Measurements from ENCODE around the gene CDA. TPM values are rescaled to one million over a fixed set of nuclear protein-coding genes. Genes with fewer than 3 reads are reported as not detected.

CDA gene
- total RNA-seq, 1 experiment from 2014 or later: 6.5 TPM

GRCh38 chr1:20546637-20547036, 42.3 kb upstream of the CDA start:
- no peak overlapping the region for H4K5ac ChIP-seq (ENCODE audit: insufficient read length, low read depth, low read length)
- no peak overlapping the region for H3K23ac ChIP-seq (ENCODE audit: insufficient read length, low read depth, low read length)

More at GRCh38 chr1:20546637-20547036, 42.3 kb upstream of the CDA start:
- Mint-ChIP-seq H3K27ac (no peak overlapping the region), H3K27me3 (ENCODE audit: low read depth) (peaks cover 95% of the 10 kb centered on the region), H3K9me3 (no peaks in the 10 kb centered on the region), H3K4me1 (no peaks in the 10 kb centered on the region; a peak in 1 of 4 replicates), H3K36me3 (ENCODE audit: insufficient read depth in 1 of 3, low read depth in 3 of 3) (no peaks in the 10 kb centered on the region), H3K4me3 (no peak overlapping the region)
- Histone ChIP-seq H3K4me1 (ENCODE audit: insufficient read depth, low read length) (no peaks in the 10 kb centered on the region), H4K8ac (replicated peaks; ENCODE audit: insufficient read length, low read depth, low read length) (no peak overlapping the region), H2AK5ac (ENCODE audit: insufficient read length, low read length) (no peak overlapping the region), H3K14ac (ENCODE audit: insufficient read depth, low read length) (no peak overlapping the region), H2BK5ac (ENCODE audit: insufficient read length, low read length) (no peak overlapping the region), H2BK120ac (ENCODE audit: low read depth, low read length, poor library complexity, severe bottlenecking) (no peak overlapping the region), H3K9me3 (ENCODE audit: control insufficient read depth, low read depth, low read length) (no peaks in the 10 kb centered on the region), H3K4ac (ENCODE audit: low read depth, low read length) (no peak overlapping the region), H3K9ac (ENCODE audit: extremely low read depth, insufficient read length, low read length) (no peak overlapping the region), H3K27ac (ENCODE audit: insufficient read length, low read depth, low read length) (no peak overlapping the region), H3K4me2 (ENCODE audit: insufficient read depth, insufficient read length, low read length) (no peak overlapping the region), H3K18ac (ENCODE audit: insufficient read length, low read depth, low read length) (no peak overlapping the region), H2AFZ (ENCODE audit: low read length) (no peak overlapping the region), H2BK20ac (ENCODE audit: low read depth, low read length, poor library complexity, severe bottlenecking) (no peak overlapping the region), H2BK15ac (ENCODE audit: low read depth, low read length) (no peak overlapping the region), H3K56ac (ENCODE audit: insufficient read length, low read depth, low read length) (no peak overlapping the region), H4K91ac (ENCODE audit: insufficient read length, low read depth, low read length) (no peak overlapping the region), H3T11ph (ENCODE audit: low read length) (no peak overlapping the region), H3K79me2 (ENCODE audit: insufficient read depth, low read length) (no peaks in the 10 kb centered on the region), H3K27me3 (ENCODE audit: insufficient read depth, low read length) (peaks cover 9% of the 10 kb centered on the region), H2BK12ac (ENCODE audit: insufficient read length, low read depth, low read length) (no peak overlapping the region), H3K79me1 (ENCODE audit: insufficient read depth, low read depth, low read length, poor library complexity, severe bottlenecking) (no peaks in the 10 kb centered on the region), H4K20me1 (ENCODE audit: control insufficient read depth, insufficient read depth, insufficient read length) (no peaks in the 10 kb centered on the region), H3K23me2 (ENCODE audit: insufficient read length, low read depth, low read length, poor library complexity, severe bottlenecking) (no peaks in the 10 kb centered on the region)
- TF ChIP-seq, protein P1, sequence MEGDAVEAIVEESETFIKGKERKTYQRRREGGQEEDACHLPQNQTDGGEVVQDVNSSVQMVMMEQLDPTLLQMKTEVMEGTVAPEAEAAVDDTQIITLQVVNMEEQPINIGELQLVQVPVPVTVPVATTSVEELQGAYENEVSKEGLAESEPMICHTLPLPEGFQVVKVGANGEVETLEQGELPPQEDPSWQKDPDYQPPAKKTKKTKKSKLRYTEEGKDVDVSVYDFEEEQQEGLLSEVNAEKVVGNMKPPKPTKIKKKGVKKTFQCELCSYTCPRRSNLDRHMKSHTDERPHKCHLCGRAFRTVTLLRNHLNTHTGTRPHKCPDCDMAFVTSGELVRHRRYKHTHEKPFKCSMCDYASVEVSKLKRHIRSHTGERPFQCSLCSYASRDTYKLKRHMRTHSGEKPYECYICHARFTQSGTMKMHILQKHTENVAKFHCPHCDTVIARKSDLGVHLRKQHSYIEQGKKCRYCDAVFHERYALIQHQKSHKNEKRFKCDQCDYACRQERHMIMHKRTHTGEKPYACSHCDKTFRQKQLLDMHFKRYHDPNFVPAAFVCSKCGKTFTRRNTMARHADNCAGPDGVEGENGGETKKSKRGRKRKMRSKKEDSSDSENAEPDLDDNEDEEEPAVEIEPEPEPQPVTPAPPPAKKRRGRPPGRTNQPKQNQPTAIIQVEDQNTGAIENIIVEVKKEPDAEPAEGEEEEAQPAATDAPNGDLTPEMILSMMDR (conservative IDR thresholded peaks at IDR 0.05): no peak
- no peak for DNase-seq
- WGBS (ENCODE audit: extremely low coverage, insufficient read length, low lambda C conversion rate): no CpG with 5 or more reads among the region's 3 CpGs

All from H9 (cell line).